MCF 10A (cell line): ENCODE results near the gene TULP4. TPM values are rescaled to one million over a fixed set of nuclear protein-coding genes. Genes with fewer than 3 reads are reported as not detected.

ENCODE experiments used
- BruUV-seq: library from RNA; stranded (reverse); fragments of 400-500 nt; replicated peaks from 2 replicates; lab custom pipeline; 2021; lab: Mats Ljungman, UMichigan
- CTCF ChIA-PET: fragments of 300-600 bp; sonication (Branson Sonifier 250); formaldehyde crosslinking; extraction: SDS; loops from one replicate; lab custom pipeline; 2021; ENCODE audit warnings: antibody characterized with exemption, inconsistent platforms; lab: Yijun Ruan, JAX
- POLR2A ChIA-PET: fragments of 300-600, 350-650 bp; sonication (Branson Sonifier 250); formaldehyde crosslinking; extraction: SDS; loops from one replicate; lab custom pipeline; 2020; ENCODE audit warnings: antibody characterized with exemption, inconsistent platforms; lab: Yijun Ruan, JAX
- DNase-seq: peaks from one replicate; pipeline ENCODE4 v3.0.0-alpha.2; 2018; ENCODE audit not compliant: unreplicated experiment
- H3K27ac Mint-ChIP-seq: one replicate; pipeline ENCODE4 v1.8.0; 2022; ENCODE audit warnings: mild to moderate bottlenecking, low read depth, mixed read lengths; ENCODE audit not compliant: unreplicated experiment
- H3K27me3 Mint-ChIP-seq: one replicate; pipeline ENCODE4 v1.8.0; 2022; ENCODE audit warnings: mixed read lengths; ENCODE audit not compliant: insufficient read depth, unreplicated experiment
- H3K36me3 Mint-ChIP-seq: one replicate; pipeline ENCODE4 v1.8.0; 2022; ENCODE audit warnings: mild to moderate bottlenecking, moderate library complexity, mixed read lengths; ENCODE audit not compliant: insufficient read depth, unreplicated experiment
- H3K4me1 Mint-ChIP-seq: one replicate; pipeline ENCODE4 v1.8.0; 2022; ENCODE audit warnings: mixed read lengths; ENCODE audit not compliant: insufficient read depth, unreplicated experiment
- H3K4me3 Mint-ChIP-seq: one replicate; pipeline ENCODE4 v1.8.0; 2022; ENCODE audit warnings: mild to moderate bottlenecking, moderate library complexity, mixed read lengths; ENCODE audit not compliant: unreplicated experiment
- H3K9me3 Mint-ChIP-seq: one replicate; pipeline ENCODE4 v1.8.0; 2022; ENCODE audit warnings: mixed read lengths; ENCODE audit not compliant: unreplicated experiment
- CTCF ChIP-seq: fragments of 200-600 bp; IDR thresholded peaks from one replicate; pipeline ENCODE4 v1.8.0; 2022; ENCODE audit warnings: antibody characterized with exemption, mild to moderate bottlenecking; ENCODE audit not compliant: unreplicated experiment
- intact Hi-C: fragments of 100-400 bp; cut with micrococcal nuclease; formaldehyde crosslinking; loops from 2 replicates; pipeline ENCODE4 v1.14.1; 2022
- total RNA-seq: library from RNA; stranded (reverse); gene quantifications from 2 replicates; pipeline ENCODE4 v1.2.3, GENCODE V29; 2022

Gene TULP4
- total RNA-seq, 1 experiment from 2014 or later = 64.2 TPM

GRCh38 chr6:158488065-158488464 is 175.8 kb downstream of the TULP4 start:
- POLR2A ChIA-PET = interaction anchor here (0.6 to 1.4 kb wide), 5 partner anchors 27 to 255 kb away, joined by 3 to 7 read pairs (median 3); no protein-coding TSS in a partner anchor
- peaks cover 13% of the 10 kb centered on the region for H3K36me3 Mint-ChIP-seq
- no peak overlapping the region for H3K4me3 Mint-ChIP-seq
- no peaks in the 10 kb centered on the region for H3K9me3 Mint-ChIP-seq
- no peak for TF ChIP-seq CTCF
- no TSS peak for BruUV-seq
- no peaks in the 10 kb centered on the region for H3K27me3 Mint-ChIP-seq
- peak; percentile 86 for DNase-seq
- intact Hi-C loops = no loop called here
- peak overlapping the region; percentile 5 for H3K27ac Mint-ChIP-seq
- peaks cover 9% of the 10 kb centered on the region for H3K4me1 Mint-ChIP-seq
- CTCF ChIA-PET = interaction anchor here (0.6 to 1.3 kb wide), 2 partner anchors 267 to 1804 kb away, joined by 3 to 4 read pairs; no protein-coding TSS in a partner anchor

- POLR2A ChIA-PET = no interaction called here
- no peak for DNase-seq
- H3K4me3 Mint-ChIP-seq = no peak overlapping the region
- peaks cover 13% of the 10 kb centered on the region for H3K36me3 Mint-ChIP-seq
- no peak overlapping the region for H3K27ac Mint-ChIP-seq
- no peaks in the 10 kb centered on the region for H3K9me3 Mint-ChIP-seq
- H3K4me1 Mint-ChIP-seq = peaks cover 9% of the 10 kb centered on the region
- intact Hi-C loops = no loop called here
- no peaks in the 10 kb centered on the region for H3K27me3 Mint-ChIP-seq
- no TSS peak for BruUV-seq
- CTCF ChIA-PET = interaction anchor here (1.1 to 1.6 kb wide), 2 partner anchors 13 to 269 kb away, joined by 3 to 6 read pairs; no protein-coding TSS in a partner anchor
- TF ChIP-seq CTCF = no peak
Measured at GRCh38 chr6:158489441-158489840, 177.2 kb downstream of the TULP4 start.

- Mint-ChIP-seq H3K27ac (no peak overlapping the region), H3K4me3 (no peak overlapping the region), H3K9me3 (no peaks in the 10 kb centered on the region), H3K4me1 (peaks cover 4% of the 10 kb centered on the region), H3K36me3 (peaks cover 27% of the 10 kb centered on the region), H3K27me3 (no peaks in the 10 kb centered on the region)
- intact Hi-C loops = no loop called here
- TF ChIP-seq CTCF = no peak
- POLR2A ChIA-PET = interaction anchor here (1.6 kb wide), 1 partner anchor 262 kb away, joined by 3 read pairs; no protein-coding TSS in a partner anchor
- no TSS peak for BruUV-seq
- no peak for DNase-seq
- CTCF ChIA-PET = interaction anchor here (0.9 to 1.3 kb wide), 3 partner anchors 18 to 272 kb away, joined by 3 to 4 read pairs (median 4); no protein-coding TSS in a partner anchor
Measured at GRCh38 chr6:158492881-158493280, 180.6 kb downstream of the TULP4 start.

GRCh38 chr6:158496700-158497099 is 184.4 kb downstream of the TULP4 start:
- no peak for TF ChIP-seq CTCF
- intact Hi-C loops = no loop called here
- peaks cover 32% of the 10 kb centered on the region for H3K36me3 Mint-ChIP-seq
- H3K9me3 Mint-ChIP-seq = no peaks in the 10 kb centered on the region
- H3K4me3 Mint-ChIP-seq = no peak overlapping the region
- H3K27me3 Mint-ChIP-seq = no peaks in the 10 kb centered on the region
- no peak overlapping the region for H3K27ac Mint-ChIP-seq
- no peak for DNase-seq
- BruUV-seq = no TSS peak
- ChIA-PET CTCF (interaction anchor here (0.5 to 2.3 kb wide), 5 partner anchors 15 to 688 kb away, joined by 3 to 8 read pairs (median 3); no protein-coding TSS in a partner anchor), POLR2A (interaction anchor here (0.6 to 0.7 kb wide), 3 partner anchors 35 to 521 kb away, joined by 3 read pairs; no protein-coding TSS in a partner anchor)
- H3K4me1 Mint-ChIP-seq = peaks cover 12% of the 10 kb centered on the region
